Measurements from ENCODE around the gene ATP6V1B1.

ATP6V1B1 gene

DNA sequence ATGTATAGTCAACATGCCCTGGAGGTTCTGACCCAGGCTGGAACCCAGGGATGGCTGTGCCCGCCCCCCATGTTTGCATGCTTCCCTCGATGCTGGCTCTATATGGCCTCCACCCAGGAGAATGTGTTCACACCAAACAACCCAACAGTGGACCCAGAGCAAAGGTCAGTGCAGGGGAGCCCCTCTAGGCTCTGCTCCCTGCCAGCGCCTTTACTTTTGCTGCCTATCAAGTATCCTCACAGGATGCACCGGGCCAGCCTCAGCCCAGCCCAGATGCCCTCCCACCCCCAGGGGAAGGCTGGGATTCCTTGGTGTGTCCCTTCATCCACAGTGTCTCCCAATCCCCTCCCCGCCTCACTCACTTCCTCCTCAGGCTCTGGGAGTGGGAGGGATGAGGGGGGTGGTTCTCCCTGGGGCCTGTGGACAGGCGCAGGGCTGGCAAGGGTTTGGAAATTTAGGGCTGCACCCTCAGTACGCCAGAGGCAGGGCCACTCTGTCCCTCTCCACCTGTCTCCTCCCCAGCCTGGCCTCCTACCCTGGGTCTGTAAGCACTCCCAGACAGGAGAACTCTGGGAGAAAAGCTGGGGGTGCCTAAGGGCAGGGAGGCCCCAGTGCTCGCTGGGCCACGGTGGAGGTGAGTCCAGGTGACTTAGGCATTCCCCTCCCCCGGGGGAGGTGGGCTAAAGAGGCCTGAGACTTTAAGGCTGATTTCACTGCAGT, 2.3 kb downstream of the ATP6V1B1 start:
- DNase-seq (ENCODE audit: low spot score) = no peak
- in situ Hi-C loops (cut with MboI; ENCODE audit: low sequenced_read_pairs, unreplicated experiment) = no loop called here
- TF ChIP-seq, protein P1, sequence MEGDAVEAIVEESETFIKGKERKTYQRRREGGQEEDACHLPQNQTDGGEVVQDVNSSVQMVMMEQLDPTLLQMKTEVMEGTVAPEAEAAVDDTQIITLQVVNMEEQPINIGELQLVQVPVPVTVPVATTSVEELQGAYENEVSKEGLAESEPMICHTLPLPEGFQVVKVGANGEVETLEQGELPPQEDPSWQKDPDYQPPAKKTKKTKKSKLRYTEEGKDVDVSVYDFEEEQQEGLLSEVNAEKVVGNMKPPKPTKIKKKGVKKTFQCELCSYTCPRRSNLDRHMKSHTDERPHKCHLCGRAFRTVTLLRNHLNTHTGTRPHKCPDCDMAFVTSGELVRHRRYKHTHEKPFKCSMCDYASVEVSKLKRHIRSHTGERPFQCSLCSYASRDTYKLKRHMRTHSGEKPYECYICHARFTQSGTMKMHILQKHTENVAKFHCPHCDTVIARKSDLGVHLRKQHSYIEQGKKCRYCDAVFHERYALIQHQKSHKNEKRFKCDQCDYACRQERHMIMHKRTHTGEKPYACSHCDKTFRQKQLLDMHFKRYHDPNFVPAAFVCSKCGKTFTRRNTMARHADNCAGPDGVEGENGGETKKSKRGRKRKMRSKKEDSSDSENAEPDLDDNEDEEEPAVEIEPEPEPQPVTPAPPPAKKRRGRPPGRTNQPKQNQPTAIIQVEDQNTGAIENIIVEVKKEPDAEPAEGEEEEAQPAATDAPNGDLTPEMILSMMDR (IDR thresholded peaks at IDR 0.05; ENCODE audit: borderline replicate concordance, control extremely low read depth, extremely low read depth, insufficient read depth, missing control alignments) = no peak

- DNase-seq (ENCODE audit: low spot score) = no peak
- in situ Hi-C loops (cut with MboI; ENCODE audit: low sequenced_read_pairs, unreplicated experiment) = no loop called here
- TF ChIP-seq, protein P1 (IDR thresholded peaks at IDR 0.05; ENCODE audit: borderline replicate concordance, control extremely low read depth, extremely low read depth, insufficient read depth, missing control alignments) = no peak
These were observed 2.9 kb downstream of the ATP6V1B1 start for GRCh38 chr2:70938586-70938950.

GRCh38 chr2:70939001-70939838, 3.5 kb downstream of the ATP6V1B1 start:
- DNase-seq (ENCODE audit: low spot score) = no peak
- in situ Hi-C loops (cut with MboI; ENCODE audit: low sequenced_read_pairs, unreplicated experiment) = no loop called here
- TF ChIP-seq, protein P1 (IDR thresholded peaks at IDR 0.05; ENCODE audit: borderline replicate concordance, control extremely low read depth, extremely low read depth, insufficient read depth, missing control alignments) = no peak

DNA sequence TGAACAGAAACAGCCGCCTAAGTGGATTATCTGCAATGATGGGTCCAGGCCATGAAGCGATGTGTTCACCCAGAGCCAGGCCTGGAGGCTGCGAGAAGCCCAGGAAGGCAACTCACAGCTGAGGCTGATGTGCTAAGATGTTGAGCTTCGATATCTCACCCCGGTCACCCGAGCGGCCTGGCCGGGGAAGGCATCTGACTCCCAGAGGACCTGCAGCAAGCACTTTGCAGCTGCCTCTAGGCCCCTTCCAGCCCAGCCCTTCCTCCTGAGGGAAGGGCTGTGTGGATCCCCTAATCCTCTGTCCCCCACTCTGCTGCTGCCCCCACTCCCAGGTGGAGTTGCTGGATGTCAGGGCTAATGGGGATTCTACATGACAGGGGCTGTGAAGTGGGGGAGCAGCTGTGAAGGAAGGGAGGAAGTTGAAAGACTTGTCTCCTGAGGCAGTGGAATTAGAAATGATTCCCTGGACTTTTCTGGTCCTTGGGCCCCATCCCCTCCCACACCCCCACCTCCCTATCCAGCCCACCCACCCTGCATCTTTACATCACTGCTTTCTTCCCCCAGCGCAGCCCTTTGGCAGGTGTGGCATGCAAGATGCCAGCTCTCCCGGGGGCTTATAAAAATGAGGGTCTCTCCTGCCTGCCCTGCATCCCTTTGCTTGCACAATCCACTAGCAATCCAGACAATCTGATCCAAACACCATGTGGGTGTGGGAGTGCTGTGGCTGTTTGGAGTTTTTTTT, 4.3 kb downstream of the ATP6V1B1 start:
- DNase-seq (ENCODE audit: low spot score) = no peak
- in situ Hi-C loops (cut with MboI; ENCODE audit: low sequenced_read_pairs, unreplicated experiment) = no loop called here
- TF ChIP-seq, protein P1 (IDR thresholded peaks at IDR 0.05; ENCODE audit: borderline replicate concordance, control extremely low read depth, extremely low read depth, insufficient read depth, missing control alignments) = no peak

DNA sequence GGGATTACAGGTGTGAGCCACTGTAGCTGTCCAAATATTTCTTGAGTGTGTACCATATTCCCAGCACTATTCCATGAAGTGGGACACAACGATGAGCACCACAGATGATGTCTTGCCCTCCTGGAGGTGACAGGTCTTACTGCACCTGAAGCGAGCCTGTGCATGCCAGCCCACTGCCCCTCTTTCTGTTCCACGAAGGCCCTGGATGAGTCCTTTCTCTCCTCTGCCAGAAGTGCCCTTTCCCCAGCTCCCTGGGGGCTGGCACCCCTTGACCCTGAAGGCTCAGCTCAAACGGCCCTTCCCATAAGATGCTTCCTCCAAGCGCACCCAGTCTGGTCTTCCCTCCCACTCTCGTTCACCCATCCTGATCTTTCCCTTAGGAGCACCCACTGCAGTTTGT, 5.5 kb downstream of the ATP6V1B1 start:
- TF ChIP-seq, protein P1 (IDR thresholded peaks at IDR 0.05; ENCODE audit: borderline replicate concordance, control extremely low read depth, extremely low read depth, insufficient read depth, missing control alignments) = no peak
- in situ Hi-C loops (cut with MboI; ENCODE audit: low sequenced_read_pairs, unreplicated experiment) = no loop called here
- no peak for DNase-seq (ENCODE audit: low spot score)

- DNase-seq (ENCODE audit: low spot score) = no peak
- TF ChIP-seq, protein P1 (IDR thresholded peaks at IDR 0.05; ENCODE audit: borderline replicate concordance, control extremely low read depth, extremely low read depth, insufficient read depth, missing control alignments) = no peak
- in situ Hi-C loops (cut with MboI; ENCODE audit: low sequenced_read_pairs, unreplicated experiment) = no loop called here
These were observed 6.0 kb downstream of the ATP6V1B1 start for GRCh38 chr2:70941701-70942100.
